Ishikawa (cell line): ENCODE results near the gene CES3.

ENCODE experiments used
- CEBPB ChIP-seq: IDR thresholded peaks from 2 replicates; pipeline ENCODE4 v1.6.1; 2012
- CREB1 ChIP-seq: IDR thresholded peaks from 2 replicates; pipeline ENCODE4 v1.6.1; 2012; ENCODE audit warnings: low read depth
- EGR1 ChIP-seq: IDR thresholded peaks from 2 replicates; pipeline ENCODE4 v1.6.1; 2012
- EP300 ChIP-seq: IDR thresholded peaks from 2 replicates; pipeline ENCODE4 v1.6.1; 2012; ENCODE audit warnings: borderline replicate concordance
- FOXM1 ChIP-seq: IDR thresholded peaks from 2 replicates; pipeline ENCODE4 v1.6.1; 2012; ENCODE audit warnings: low read depth, borderline replicate concordance
- NFIC ChIP-seq: IDR thresholded peaks from 2 replicates; pipeline ENCODE4 v1.6.1; 2012
- RAD21 ChIP-seq: IDR thresholded peaks from 2 replicates; pipeline ENCODE4 v1.6.1; 2012; ENCODE audit warnings: low read depth
- TAF1 ChIP-seq: IDR thresholded peaks from 2 replicates; pipeline ENCODE4 v1.6.1; 2012; ENCODE audit warnings: low read depth, mild to moderate bottlenecking
- TCF12 ChIP-seq: IDR thresholded peaks from 2 replicates; pipeline ENCODE4 v1.6.1; 2012; ENCODE audit warnings: low read depth
- TEAD4 ChIP-seq: IDR thresholded peaks from 2 replicates; pipeline ENCODE4 v1.6.1; 2012
- YY1 ChIP-seq: IDR thresholded peaks from 2 replicates; pipeline ENCODE4 v1.6.1; 2012; ENCODE audit warnings: low read depth
- ZBTB7A ChIP-seq: IDR thresholded peaks from 2 replicates; pipeline ENCODE4 v1.6.1; 2012; ENCODE audit warnings: low read depth
- TF ChIP-seq, protein P1 (sequence below): IDR thresholded peaks from 2 replicates; pipeline ENCODE4 v1.6.1; 2012
- TF ChIP-seq, protein P2 (sequence below): IDR thresholded peaks from 2 replicates; pipeline ENCODE4 v1.6.1; 2012; ENCODE audit warnings: low read depth, mild to moderate bottlenecking
- TF ChIP-seq, protein P3 (sequence below): IDR thresholded peaks from 2 replicates; pipeline ENCODE4 v1.6.1; 2012

CES3 gene

DNA sequence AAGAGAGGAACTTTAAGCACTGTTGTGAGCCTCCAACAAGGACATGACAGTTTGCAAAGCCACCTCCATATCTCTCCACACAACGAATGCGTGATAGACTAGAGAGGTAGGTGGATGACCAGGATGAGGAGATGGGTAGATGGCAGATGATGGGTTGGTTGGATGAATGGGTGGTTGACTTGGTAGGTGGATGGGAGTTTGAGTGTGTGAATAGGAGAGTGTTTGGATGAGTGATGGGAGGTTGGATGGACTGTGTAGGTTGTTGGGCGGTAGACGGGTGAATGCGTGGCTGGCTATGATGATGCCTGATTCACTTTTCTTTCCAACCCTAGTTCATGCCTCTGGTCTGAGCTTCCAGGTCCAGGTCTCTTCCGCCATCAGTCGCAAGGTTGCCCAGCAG, 46.5 kb upstream of the CES3 start:
- TF ChIP-seq ZBTB7A: no peak
- TF ChIP-seq NFIC: no peak
- TF ChIP-seq, protein P1, sequence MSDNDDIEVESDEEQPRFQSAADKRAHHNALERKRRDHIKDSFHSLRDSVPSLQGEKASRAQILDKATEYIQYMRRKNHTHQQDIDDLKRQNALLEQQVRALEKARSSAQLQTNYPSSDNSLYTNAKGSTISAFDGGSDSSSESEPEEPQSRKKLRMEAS: no peak
- no peak for TF ChIP-seq CEBPB
- no peak for TF ChIP-seq EGR1
- TF ChIP-seq RAD21: no peak
- TF ChIP-seq TCF12: no peak
- no peak for TF ChIP-seq TEAD4
- no peak for TF ChIP-seq EP300
- no peak for TF ChIP-seq YY1
- TF ChIP-seq, protein P2, sequence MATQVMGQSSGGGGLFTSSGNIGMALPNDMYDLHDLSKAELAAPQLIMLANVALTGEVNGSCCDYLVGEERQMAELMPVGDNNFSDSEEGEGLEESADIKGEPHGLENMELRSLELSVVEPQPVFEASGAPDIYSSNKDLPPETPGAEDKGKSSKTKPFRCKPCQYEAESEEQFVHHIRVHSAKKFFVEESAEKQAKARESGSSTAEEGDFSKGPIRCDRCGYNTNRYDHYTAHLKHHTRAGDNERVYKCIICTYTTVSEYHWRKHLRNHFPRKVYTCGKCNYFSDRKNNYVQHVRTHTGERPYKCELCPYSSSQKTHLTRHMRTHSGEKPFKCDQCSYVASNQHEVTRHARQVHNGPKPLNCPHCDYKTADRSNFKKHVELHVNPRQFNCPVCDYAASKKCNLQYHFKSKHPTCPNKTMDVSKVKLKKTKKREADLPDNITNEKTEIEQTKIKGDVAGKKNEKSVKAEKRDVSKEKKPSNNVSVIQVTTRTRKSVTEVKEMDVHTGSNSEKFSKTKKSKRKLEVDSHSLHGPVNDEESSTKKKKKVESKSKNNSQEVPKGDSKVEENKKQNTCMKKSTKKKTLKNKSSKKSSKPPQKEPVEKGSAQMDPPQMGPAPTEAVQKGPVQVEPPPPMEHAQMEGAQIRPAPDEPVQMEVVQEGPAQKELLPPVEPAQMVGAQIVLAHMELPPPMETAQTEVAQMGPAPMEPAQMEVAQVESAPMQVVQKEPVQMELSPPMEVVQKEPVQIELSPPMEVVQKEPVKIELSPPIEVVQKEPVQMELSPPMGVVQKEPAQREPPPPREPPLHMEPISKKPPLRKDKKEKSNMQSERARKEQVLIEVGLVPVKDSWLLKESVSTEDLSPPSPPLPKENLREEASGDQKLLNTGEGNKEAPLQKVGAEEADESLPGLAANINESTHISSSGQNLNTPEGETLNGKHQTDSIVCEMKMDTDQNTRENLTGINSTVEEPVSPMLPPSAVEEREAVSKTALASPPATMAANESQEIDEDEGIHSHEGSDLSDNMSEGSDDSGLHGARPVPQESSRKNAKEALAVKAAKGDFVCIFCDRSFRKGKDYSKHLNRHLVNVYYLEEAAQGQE: no peak
- no peak for TF ChIP-seq CREB1
- no peak for TF ChIP-seq FOXM1
- no peak for TF ChIP-seq TAF1
- TF ChIP-seq, protein P3, sequence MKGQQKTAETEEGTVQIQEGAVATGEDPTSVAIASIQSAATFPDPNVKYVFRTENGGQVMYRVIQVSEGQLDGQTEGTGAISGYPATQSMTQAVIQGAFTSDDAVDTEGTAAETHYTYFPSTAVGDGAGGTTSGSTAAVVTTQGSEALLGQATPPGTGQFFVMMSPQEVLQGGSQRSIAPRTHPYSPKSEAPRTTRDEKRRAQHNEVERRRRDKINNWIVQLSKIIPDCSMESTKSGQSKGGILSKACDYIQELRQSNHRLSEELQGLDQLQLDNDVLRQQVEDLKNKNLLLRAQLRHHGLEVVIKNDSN: no peak

DNA sequence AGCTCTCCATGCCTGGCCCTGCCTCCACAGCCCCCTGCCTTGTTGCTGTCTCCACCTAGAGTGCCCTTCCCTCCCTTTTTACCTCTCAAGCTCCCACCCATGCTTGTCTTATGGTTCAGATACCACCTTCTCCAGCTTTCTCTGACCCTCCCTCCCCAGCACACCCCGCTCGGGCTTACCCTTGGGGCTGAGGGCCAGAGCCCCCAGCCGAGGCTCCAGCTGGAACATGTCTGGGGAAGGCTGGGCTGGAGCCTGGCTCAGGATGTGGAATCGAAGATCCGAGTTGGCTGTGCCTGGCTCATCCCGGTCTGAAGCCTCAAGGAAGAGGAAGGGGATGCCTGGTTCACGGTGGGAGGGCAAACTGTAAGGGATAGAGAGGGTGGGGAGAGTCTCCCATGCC, 46.0 kb upstream of the CES3 start:
- TF ChIP-seq TEAD4 (no peak), YY1 (no peak), EGR1 (no peak), FOXM1 (no peak), TAF1 (no peak), NFIC (no peak), CREB1 (no peak), RAD21 (no peak), ZBTB7A (no peak), CEBPB (no peak), TCF12 (no peak)
- TF ChIP-seq, protein P1: no peak
- TF ChIP-seq, protein P3: no peak

DNA sequence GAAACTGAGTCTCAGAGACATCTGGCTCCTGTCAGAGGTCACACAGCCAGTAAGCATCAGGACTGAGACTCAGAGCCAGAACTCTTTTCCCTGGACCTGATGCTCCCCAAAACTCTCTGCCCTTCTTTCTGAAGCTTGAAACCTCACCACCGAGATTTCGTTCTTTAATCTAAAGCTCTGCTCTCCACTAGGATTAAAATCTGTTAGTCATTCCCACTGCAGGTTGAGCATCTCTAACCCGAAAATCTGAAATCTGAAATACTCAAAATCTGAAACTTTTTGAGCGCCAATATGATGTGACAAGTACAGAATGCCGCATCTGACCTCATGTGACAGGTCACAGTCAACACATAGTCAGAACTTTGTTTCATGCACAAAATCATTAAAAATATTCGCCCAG, 44.5 kb upstream of the CES3 start:
- TF ChIP-seq CREB1: no peak
- TF ChIP-seq CEBPB: no peak
- no peak for TF ChIP-seq RAD21
- TF ChIP-seq ZBTB7A: no peak
- TF ChIP-seq EP300: no peak
- no peak for TF ChIP-seq FOXM1
- no peak for TF ChIP-seq TEAD4
- no peak for TF ChIP-seq NFIC
- TF ChIP-seq, protein P1: no peak
- TF ChIP-seq, protein P2: no peak
- TF ChIP-seq, protein P3: no peak
- TF ChIP-seq TAF1: no peak
- no peak for TF ChIP-seq EGR1
- no peak for TF ChIP-seq YY1
- TF ChIP-seq TCF12: no peak

DNA sequence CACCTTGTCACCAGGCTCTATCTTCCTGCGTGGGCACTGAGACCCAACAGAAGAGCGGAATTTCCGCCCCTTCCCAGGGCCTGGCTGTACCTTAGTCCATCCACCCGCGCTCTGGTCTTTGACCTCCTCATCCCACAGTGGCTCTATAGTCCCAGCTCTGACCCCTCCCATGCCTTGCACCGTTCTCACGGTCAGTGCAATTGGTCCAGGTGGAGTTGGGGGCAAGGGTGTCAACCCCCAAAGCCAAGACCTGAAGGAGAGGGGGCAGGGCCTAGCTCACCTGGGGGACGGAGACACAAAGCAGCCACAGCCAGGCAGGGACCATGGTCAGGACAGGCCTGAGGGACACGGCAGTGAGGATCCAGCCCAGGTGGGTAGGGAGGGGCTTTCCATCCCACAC, 43.3 kb upstream of the CES3 start:
- TF ChIP-seq TAF1: no peak
- TF ChIP-seq, protein P1: no peak
- no peak for TF ChIP-seq YY1
- TF ChIP-seq EP300: no peak
- TF ChIP-seq RAD21: no peak
- TF ChIP-seq, protein P3: no peak
- no peak for TF ChIP-seq CEBPB
- no peak for TF ChIP-seq TCF12

DNA sequence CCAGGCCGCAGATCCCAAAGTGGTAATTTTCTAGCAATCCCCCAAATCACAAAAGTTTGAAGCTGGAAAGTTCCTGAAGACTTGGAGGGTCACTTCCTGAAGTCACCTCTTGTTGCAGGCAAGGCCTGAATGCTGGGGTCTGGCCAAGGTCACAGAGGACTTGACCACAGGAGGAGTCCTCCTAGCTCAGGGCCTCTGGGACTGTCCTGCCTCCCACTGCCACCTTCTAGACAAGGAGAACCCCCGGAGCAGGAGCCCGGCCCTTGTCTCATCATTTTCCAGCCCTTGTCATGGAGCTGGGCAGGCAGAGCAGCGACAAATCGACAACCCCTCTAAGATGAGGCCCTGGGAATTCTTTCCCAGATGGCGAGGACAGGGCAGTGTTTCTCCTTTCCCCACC, 42.7 kb upstream of the CES3 start:
- TF ChIP-seq FOXM1 (no peak), CREB1 (no peak), CEBPB (no peak), YY1 (no peak), EP300 (no peak), RAD21 (no peak), TEAD4 (no peak), NFIC (no peak), TAF1 (no peak), EGR1 (no peak), TCF12 (no peak)
- TF ChIP-seq, protein P1: no peak
- TF ChIP-seq, protein P3: no peak
- TF ChIP-seq, protein P2: no peak
